ENCODE measurements around the gene EXOC2.

EXOC2 gene

GRCh38 chr6:558089-558488 lies 134.8 kb downstream of the EXOC2 start:
- no peak overlapping the region for H3K27ac ChIP-seq
- no peak overlapping the region for H3K4me3 ChIP-seq
- no peak for DNase-seq (ENCODE audit: low spot score)
- TF ChIP-seq CTCF (IDR thresholded peaks at IDR 0.05): no peak

- Histone ChIP-seq H3K4me3 (no peak overlapping the region), H3K27ac (no peak overlapping the region)
- no peak for DNase-seq (ENCODE audit: low spot score)
- no peak for TF ChIP-seq CTCF (IDR thresholded peaks at IDR 0.05)
Measured at GRCh38 chr6:551829-552350, 141.0 kb downstream of the EXOC2 start.

DNA sequence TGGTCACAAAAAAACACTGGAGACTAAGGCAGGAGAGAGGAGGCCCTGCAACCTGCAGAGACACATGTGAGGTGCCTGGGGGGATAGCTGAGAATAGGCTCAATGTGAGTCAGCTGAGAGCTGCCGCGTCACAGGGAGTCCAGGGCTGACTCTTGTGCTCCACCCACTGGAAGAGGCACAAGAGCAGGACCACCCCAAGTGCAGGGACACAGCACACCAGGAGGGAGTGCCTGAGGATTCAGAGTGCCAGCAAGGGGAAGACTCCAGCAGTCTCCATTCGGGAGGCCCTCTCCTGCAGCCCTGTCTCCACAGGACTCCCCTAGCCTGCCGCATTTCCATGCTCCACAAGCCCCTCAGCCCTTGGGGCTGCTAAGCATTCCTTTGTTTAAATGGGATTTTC lies 141.5 kb downstream of the EXOC2 start:
- TF ChIP-seq CTCF (IDR thresholded peaks at IDR 0.05): no peak
- H3K27ac ChIP-seq: no peak overlapping the region
- no peak overlapping the region for H3K4me3 ChIP-seq
- no peak for DNase-seq (ENCODE audit: low spot score)

DNA sequence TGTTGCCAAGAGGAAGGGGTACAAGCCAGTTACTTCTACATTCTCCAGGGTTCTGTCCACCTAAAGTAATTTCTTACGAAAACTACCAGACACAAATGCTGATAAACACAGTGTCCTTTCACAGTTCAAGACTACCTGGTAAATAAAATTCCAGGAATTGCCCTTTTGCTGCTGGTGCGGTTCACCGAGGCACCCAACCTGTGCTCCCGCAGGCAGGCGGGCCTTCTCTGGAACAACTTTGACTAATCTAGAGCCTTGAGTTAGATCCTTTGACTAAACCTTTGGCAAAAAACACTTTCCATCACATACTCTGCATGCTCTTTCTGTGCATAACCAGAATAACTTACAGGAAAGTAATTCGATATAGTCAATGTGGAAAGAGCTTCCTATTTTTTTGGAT lies 143.0 kb downstream of the EXOC2 start:
- no peak overlapping the region for H3K4me3 ChIP-seq
- TF ChIP-seq CTCF (IDR thresholded peaks at IDR 0.05): no peak
- no peak for DNase-seq (ENCODE audit: low spot score)
- no peak overlapping the region for H3K27ac ChIP-seq

DNA sequence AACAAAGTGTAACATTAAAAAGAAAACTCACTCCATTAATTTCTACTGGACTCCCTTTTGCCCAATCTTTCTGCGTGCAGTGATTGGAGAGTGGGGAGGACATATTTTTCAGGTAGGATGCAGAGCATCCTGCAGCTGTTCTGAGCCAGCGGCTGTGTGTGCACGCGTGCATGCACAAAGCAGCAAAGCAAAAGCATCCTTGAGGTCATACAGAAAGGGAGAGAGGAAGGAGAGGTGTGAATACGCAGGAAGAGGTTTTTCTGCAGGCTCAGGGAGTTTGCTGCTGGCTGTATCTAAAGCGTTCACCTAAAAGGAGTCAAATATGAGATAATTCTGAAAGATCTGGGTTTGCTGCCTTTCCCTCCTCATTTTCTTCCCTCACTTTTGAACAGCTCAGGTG lies 144.4 kb downstream of the EXOC2 start:
- no peak for TF ChIP-seq CTCF (IDR thresholded peaks at IDR 0.05)
- Histone ChIP-seq H3K4me3 (no peak overlapping the region), H3K27ac (no peak overlapping the region)
- DNase-seq (ENCODE audit: low spot score): no peak

- no peak for TF ChIP-seq CTCF (IDR thresholded peaks at IDR 0.05)
- Histone ChIP-seq H3K27ac (no peak overlapping the region), H3K4me3 (no peak overlapping the region)
- DNase-seq (ENCODE audit: low spot score): no peak
Measured at GRCh38 chr6:548091-548490, 144.8 kb downstream of the EXOC2 start.

DNA sequence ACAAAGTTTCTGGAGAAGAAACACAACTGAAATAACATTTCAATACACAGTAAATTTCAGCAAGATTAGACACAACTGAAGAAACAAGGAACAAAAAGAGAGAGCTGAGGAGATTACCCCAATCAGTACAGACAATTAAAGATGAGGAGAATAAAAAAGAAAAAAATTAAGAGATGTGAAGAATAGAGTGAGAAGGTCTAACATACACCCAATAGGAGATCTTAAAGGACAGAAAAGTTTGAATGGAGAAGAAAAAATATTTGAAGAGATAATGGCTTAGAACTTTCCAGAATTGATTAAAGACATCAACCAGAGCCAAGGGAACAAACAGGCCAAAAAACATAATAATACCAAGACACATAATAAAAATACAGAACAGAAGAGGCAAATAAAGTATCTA lies 152.4 kb downstream of the EXOC2 start:
- no peak overlapping the region for H3K27ac ChIP-seq
- TF ChIP-seq CTCF (IDR thresholded peaks at IDR 0.05): no peak
- DNase-seq (ENCODE audit: low spot score): no peak
- no peak overlapping the region for H3K4me3 ChIP-seq
